Measurements from ENCODE around the gene SYCP1.
"Not testable (repeated sequence)": the region's sequence is repeated elsewhere in the genome, so short reads cannot be mapped to it uniquely, and the experiment has no call there.

Gene SYCP1

DNA sequence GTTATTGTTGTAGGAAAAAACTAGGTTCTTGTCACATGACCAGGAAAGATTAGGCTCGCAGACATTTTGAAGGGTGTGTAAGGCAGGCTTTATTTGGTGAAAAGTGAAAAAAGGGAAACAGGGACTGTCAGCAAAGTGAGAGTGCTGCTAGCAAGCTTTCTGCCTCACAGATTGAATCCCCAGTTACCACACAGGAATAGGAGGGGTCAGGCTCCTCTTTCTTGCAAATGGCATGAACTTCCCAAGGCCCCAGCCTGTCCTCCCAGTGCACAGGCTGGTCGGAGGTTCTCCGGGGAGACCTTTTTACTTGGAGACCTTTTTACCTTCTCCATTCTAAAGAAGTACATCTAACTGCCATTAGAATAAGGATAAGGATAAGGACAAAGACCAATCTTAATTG lies 42.1 kb downstream of the SYCP1 start:
- no peak for TF ChIP-seq CTCF (IDR thresholded peaks at IDR 0.05; ENCODE audit: extremely low read depth, insufficient read depth, missing control alignments)
- in situ Hi-C loops (cut with MboI; ENCODE audit: low pct_unique_long_range_greater_than_20kb, low sequenced_read_pairs, unreplicated experiment): no loop called here

GRCh38 chr1:114901814-114902213 lies 47.2 kb downstream of the SYCP1 start:
- no peak for TF ChIP-seq CTCF (IDR thresholded peaks at IDR 0.05; ENCODE audit: extremely low read depth, insufficient read depth, missing control alignments)
- DNase-seq (ENCODE audit: low spot score): no peak
- in situ Hi-C loops (cut with MboI; ENCODE audit: low pct_unique_long_range_greater_than_20kb, low sequenced_read_pairs, unreplicated experiment): no loop called here

More for the DNA sequence above, 42.1 kb downstream of the SYCP1 start:
- no peak for DNase-seq (ENCODE audit: low spot score)

DNA sequence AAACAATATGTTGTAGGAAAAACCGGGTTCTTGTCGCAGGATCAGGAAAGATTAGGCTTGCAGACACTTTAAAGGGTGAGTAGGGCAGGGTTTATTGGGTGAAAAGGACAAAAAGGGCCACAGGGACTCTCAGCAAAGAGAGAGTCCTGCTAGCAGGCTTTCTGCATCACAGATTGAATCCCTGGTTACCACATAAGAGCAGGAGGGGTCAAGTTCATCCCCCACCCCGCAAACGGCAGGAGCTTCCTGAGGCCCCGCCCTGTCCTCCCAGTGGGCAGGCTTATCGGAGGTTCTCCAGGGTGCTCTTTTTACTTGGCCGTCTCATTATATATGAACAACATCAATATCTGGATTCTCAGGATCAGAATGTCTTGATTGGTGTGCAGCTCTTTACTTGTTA lies 47.7 kb downstream of the SYCP1 start:
- in situ Hi-C loops (cut with MboI; ENCODE audit: low pct_unique_long_range_greater_than_20kb, low sequenced_read_pairs, unreplicated experiment): no loop called here
- DNase-seq (ENCODE audit: low spot score): no peak
- no peak for TF ChIP-seq CTCF (IDR thresholded peaks at IDR 0.05; ENCODE audit: extremely low read depth, insufficient read depth, missing control alignments)

DNA sequence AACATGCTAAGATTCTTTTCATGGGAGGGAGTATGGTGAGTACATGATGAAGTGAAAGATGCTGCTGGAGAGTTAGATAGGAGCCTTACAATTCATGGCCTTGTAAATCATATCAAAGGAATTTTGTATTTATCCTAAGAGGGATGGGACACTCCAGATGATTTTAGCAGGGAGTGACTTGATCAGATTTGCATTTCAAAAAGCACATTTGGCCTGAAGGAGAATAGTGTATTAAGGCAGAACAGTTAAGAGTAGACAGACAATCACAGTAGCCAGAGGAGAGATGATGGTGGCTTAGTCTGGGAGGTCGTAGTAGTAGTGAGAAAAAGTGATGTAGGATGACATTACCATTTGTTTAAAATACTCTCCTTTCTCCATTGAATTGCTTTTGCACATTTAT lies 48.8 kb downstream of the SYCP1 start:
- in situ Hi-C loops (cut with MboI; ENCODE audit: low pct_unique_long_range_greater_than_20kb, low sequenced_read_pairs, unreplicated experiment): no loop called here
- no peak for TF ChIP-seq CTCF (IDR thresholded peaks at IDR 0.05; ENCODE audit: extremely low read depth, insufficient read depth, missing control alignments)
- DNase-seq (ENCODE audit: low spot score): no peak

DNA sequence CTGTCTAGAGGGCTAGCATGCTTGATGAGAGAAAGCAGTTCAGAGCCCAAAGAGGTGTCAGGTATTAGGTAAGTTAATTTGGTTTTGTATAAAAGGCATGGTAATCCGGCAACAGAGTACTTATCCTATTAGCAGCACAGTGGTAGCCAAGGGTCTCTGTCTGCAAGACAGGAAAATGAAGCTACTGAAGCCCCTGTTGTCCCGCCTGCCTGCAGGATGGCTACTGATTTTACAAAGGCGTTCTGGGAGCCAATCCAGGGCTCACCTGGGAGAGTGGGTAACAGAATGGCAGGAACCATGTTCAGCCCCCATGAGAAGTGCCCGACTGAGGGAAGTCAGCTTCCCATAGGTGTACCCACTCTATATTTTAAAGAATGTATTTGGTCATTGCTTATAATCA lies 61.1 kb downstream of the SYCP1 start:
- in situ Hi-C loops (cut with MboI; ENCODE audit: low pct_unique_long_range_greater_than_20kb, low sequenced_read_pairs, unreplicated experiment); DNase-seq (ENCODE audit: low spot score): not testable (repeated sequence)

GRCh38 chr1:114926607-114927006 lies 71.9 kb downstream of the SYCP1 start:
- in situ Hi-C loops (cut with MboI; ENCODE audit: low pct_unique_long_range_greater_than_20kb, low sequenced_read_pairs, unreplicated experiment): no loop called here
- no peak for DNase-seq (ENCODE audit: low spot score)
- no peak for TF ChIP-seq CTCF (IDR thresholded peaks at IDR 0.05; ENCODE audit: extremely low read depth, insufficient read depth, missing control alignments)

DNA sequence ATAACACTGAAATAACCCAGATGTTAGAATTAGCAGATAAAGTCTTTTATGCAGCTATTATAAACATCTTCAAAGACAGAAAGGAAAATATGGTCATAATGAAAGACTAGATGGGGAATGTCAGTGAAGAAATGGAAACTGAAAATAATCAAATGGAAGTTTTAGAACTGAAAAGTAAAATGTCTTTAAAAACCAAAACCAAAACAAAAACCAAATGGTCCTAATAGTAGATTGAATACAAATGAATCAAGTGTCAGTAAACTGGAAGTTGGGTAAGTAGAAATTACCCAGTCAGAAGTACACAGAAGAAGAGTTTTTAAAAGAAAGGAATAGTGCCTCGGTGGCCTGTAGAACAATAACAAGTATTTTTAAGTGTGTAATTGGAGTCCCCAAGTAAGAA lies 72.7 kb downstream of the SYCP1 start:
- in situ Hi-C loops (cut with MboI; ENCODE audit: low pct_unique_long_range_greater_than_20kb, low sequenced_read_pairs, unreplicated experiment): no loop called here
- no peak for DNase-seq (ENCODE audit: low spot score)
- no peak for TF ChIP-seq CTCF (IDR thresholded peaks at IDR 0.05; ENCODE audit: extremely low read depth, insufficient read depth, missing control alignments)

Measured in GM13977 (cell line).